Endothelial cell of umbilical vein (primary cell): ENCODE results near the gene CAMSAP3. TPM values are rescaled to one million over a fixed set of nuclear protein-coding genes. Genes with fewer than 3 reads are reported as not detected.

Source experiments
- BruUV-seq: library from RNA; stranded (reverse); fragments of 400-500 nt; replicated peaks from 2 replicates; lab custom pipeline; 2021; lab: Mats Ljungman, UMichigan
- CTCF ChIA-PET: fragments of 300-600, 350-600 bp; sonication (Branson Sonifier 250); formaldehyde crosslinking; loops from one replicate; lab custom pipeline; 2021; ENCODE audit warnings: antibody characterized with exemption, inconsistent platforms; lab: Charles Lee
- POLR2A ChIA-PET: fragments of 300-600, 350-600 bp; sonication (Branson Sonifier 250); formaldehyde crosslinking; loops from one replicate; lab custom pipeline; 2021; ENCODE audit warnings: antibody characterized with exemption, inconsistent platforms; lab: Charles Lee
- DNase-seq: peaks from one replicate; pipeline ENCODE4 v3.0.0-alpha.2; 2011; ENCODE audit warnings: low read depth, low spot score
- FAIRE-seq: peaks from 2 replicates; lab custom pipeline; 2011; peaks lifted over from hg19 to GRCh38; lab: Jason Lieb, UNC
- H2AFZ ChIP-seq: 2 replicates; pipeline ENCODE4 v1.6.0; 2012; ENCODE audit warnings: low read depth, low read length, control low read depth, inconsistent platforms
- H3K27ac ChIP-seq: 2 replicates; pipeline ENCODE4 v1.5.1; 2011; ENCODE audit warnings: low read depth, mild to moderate bottlenecking, control low read depth, low read length, moderate library complexity; ENCODE audit not compliant: insufficient read depth
- H3K27me3 ChIP-seq, 2 experiments: 2 replicates each; pipeline versions ENCODE4 v1.6.0 to v1.6.1; 2011; ENCODE audit warnings: low read length in 2 of 2, mixed read lengths in 1 of 2; ENCODE audit not compliant: control insufficient read depth in 2 of 2, insufficient read depth in 2 of 2
- H3K36me3 ChIP-seq, 2 experiments: 2 replicates in 1 of 2; 3 replicates in 1 of 2; pipeline ENCODE4 v1.5.1; 2011; ENCODE audit warnings: low read length in 2 of 2, mild to moderate bottlenecking in 1 of 2, moderate library complexity in 1 of 2; ENCODE audit not compliant: control insufficient read depth in 2 of 2, insufficient read depth in 2 of 2; ENCODE audit errors: extremely low read depth in 1 of 2
- H3K4me1 ChIP-seq: 3 replicates; pipeline ENCODE4 v1.5.1; 2011; ENCODE audit warnings: mild to moderate bottlenecking, low read length; ENCODE audit not compliant: control insufficient read depth, insufficient read depth; ENCODE audit errors: extremely low read depth
- H3K4me2 ChIP-seq: 2 replicates; pipeline ENCODE4 v1.6.1; 2011; ENCODE audit warnings: low read length, control low read depth, mixed read lengths; ENCODE audit not compliant: insufficient read depth
- H3K4me3 ChIP-seq, 3 experiments: fragments of 200-600 bp in 1 of 3; sonication (generic), shearing (Covaris generic) in 1 of 3; replicated peaks in 1 of 3; 2 replicates each; pipeline ENCODE4 v1.5.1; 2011 to 2016; ENCODE audit warnings: control low read depth in 3 of 3, low read length in 3 of 3, mild to moderate bottlenecking in 2 of 3, inconsistent platforms in 1 of 3, low read depth in 1 of 3, moderate library complexity in 1 of 3; ENCODE audit not compliant: insufficient read depth in 1 of 3
- H3K79me2 ChIP-seq: 2 replicates; pipeline ENCODE4 v1.6.0; 2012; ENCODE audit warnings: low read length, inconsistent platforms; ENCODE audit not compliant: control insufficient read depth, insufficient read depth
- H3K9ac ChIP-seq: replicated peaks from 2 replicates; pipeline ENCODE3; 2011; ENCODE audit warnings: low read length, control low read depth; ENCODE audit not compliant: insufficient read depth; ENCODE audit errors: extremely low read depth
- H3K9me1 ChIP-seq: replicated peaks from 3 replicates; pipeline ENCODE4 v1.6.0; 2011; ENCODE audit warnings: mild to moderate bottlenecking, low read length; ENCODE audit not compliant: control insufficient read depth, insufficient read depth; ENCODE audit errors: extremely low read depth
- H3K9me3 ChIP-seq: replicated peaks from 2 replicates; pipeline ENCODE4 v1.5.1; 2012; ENCODE audit warnings: low read length, inconsistent platforms; ENCODE audit not compliant: control insufficient read depth, insufficient read depth
- H4K20me1 ChIP-seq: replicated peaks from 2 replicates; pipeline ENCODE3; 2011; ENCODE audit warnings: mild to moderate bottlenecking, low read length; ENCODE audit not compliant: control insufficient read depth, insufficient read depth; ENCODE audit errors: extremely low read depth
- EZH2 ChIP-seq: IDR thresholded peaks from 2 replicates; pipeline ENCODE4 v1.6.1; 2012; ENCODE audit warnings: borderline replicate concordance, low read depth, mild to moderate bottlenecking, moderate library complexity, low read length, inconsistent platforms; ENCODE audit not compliant: severe bottlenecking
- FOS ChIP-seq: IDR thresholded peaks from 2 replicates; pipeline ENCODE4 v1.6.1; 2011; ENCODE audit warnings: mild to moderate bottlenecking, low read length, moderate library complexity, borderline replicate concordance; ENCODE audit not compliant: insufficient read depth
- MAX ChIP-seq: IDR thresholded peaks from 2 replicates; pipeline ENCODE4 v1.6.1; 2011; ENCODE audit not compliant: insufficient read depth, insufficient read length
- POLR2AphosphoS5 ChIP-seq: IDR thresholded peaks from 2 replicates; pipeline ENCODE4 v1.6.1; 2012; ENCODE audit warnings: low read depth, mild to moderate bottlenecking, control low read depth, low read length, moderate library complexity; ENCODE audit not compliant: insufficient read depth
- dilution Hi-C: fragments of 300-500 bp; cut with MboI; formaldehyde crosslinking; loops from one replicate; pipeline ENCODE4 v1.15.0; 2019; ENCODE audit warnings: low sequenced_read_pairs; ENCODE audit not compliant: extremely low pct_ligation_motif_present
- intact Hi-C: fragments of 100-400 bp; cut with micrococcal nuclease; formaldehyde crosslinking; loops from one replicate; pipeline ENCODE4 v1.10.0; 2022
- polyA plus RNA-seq, 4 experiments: library from polyadenylated mRNA; depleted of rRNA in 3 of 4; stranded (reverse) in 3 of 4; unstranded in 1 of 4; fragments of >200 nt; gene quantifications; 2 replicates each; pipeline versions ENCODE4 v1.2.1 to v1.2.3, GENCODE V29; 2011 to 2012; ENCODE audit warnings: missing spikeins in 1 of 4
- total RNA-seq: library from RNA; stranded (reverse); gene quantifications from 2 replicates; pipeline ENCODE4 v1.2.3, GENCODE V29; 2021
- TF ChIP-seq, protein P1 (sequence below), 2 donors: IDR thresholded peaks; 1 replicate in 1 of 2; 2 replicates in 1 of 2; pipeline ENCODE4 v1.5.1; 2011; ENCODE audit warnings: low read length in 2 of 2, mild to moderate bottlenecking in 2 of 2, moderate library complexity in 2 of 2, control low read depth in 1 of 2, inconsistent platforms in 1 of 2, low read depth in 1 of 2; ENCODE audit not compliant: insufficient read depth in 1 of 2; ENCODE audit errors: extremely low read depth in 1 of 2

Gene CAMSAP3
- total and polyA plus RNA-seq, 2 donors (not counting 3 experiments of a cell fraction or from before 2014, with no cell fraction given): 0.11 to 0.22 TPM

DNA sequence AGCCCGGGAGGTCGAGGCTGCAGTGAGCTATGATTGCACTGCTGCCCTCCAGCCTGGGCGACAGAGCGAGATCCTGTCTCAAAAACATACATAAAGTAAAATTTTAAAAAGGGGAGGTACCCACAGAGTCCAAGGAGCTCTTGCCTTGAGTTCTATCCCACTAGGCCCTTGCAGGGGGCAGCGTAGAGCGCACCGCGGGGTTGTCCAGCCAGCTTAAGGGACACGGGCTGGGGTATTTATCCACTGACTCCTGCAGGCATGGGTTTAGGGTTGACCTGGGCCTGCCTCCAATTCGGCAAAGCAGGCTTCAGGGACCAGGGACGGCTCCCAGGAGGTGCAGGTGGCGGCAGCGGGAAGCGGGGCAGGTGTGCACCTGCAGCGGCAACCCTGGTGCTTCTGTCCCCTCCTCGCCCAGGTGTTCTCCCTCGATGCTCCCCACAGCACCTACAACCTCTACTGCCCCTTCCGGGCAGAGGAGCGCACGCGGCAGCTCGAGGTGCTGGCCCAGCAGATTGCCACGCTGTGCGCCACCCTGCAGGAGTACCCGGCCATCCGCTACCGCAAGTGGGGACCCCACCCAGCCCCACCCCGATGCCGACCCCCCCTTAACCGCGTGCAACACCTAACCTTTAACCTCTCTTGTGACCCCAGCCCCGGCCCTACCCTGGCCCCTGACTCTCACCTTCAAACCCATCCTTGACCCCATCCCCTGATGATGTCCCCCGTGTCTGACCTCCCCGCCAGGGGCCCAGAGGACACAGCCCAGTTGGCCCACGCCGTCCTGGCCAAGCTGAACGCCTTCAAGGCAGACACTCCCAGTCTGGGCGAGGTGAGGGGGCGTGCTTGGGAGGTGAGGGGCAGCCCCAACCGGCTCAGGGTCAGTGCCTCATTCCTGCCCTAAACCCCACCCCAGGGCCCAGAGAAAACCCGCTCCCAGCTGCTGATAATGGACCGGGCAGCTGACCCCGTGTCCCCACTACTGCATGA lies 45.9 kb downstream of the CAMSAP3 start:
- Histone ChIP-seq H3K9ac (no peak overlapping the region), H4K20me1 (no peaks in the 10 kb centered on the region), H2AFZ (no peak overlapping the region), H3K4me3 (no peak overlapping the region), H3K27me3 (no peaks in the 10 kb centered on the region), H3K4me2 (no peak overlapping the region), H3K9me3 (no peaks in the 10 kb centered on the region), H3K27ac (no peak overlapping the region), H3K9me1 (no peaks in the 10 kb centered on the region), H3K79me2 (no peaks in the 10 kb centered on the region), H3K36me3 (no peaks in the 10 kb centered on the region), H3K4me1 (peaks cover 6% of the 10 kb centered on the region)
- FAIRE-seq (no peak), DNase-seq (no peak)
- dilution Hi-C loops: no loop called here
- ChIA-PET POLR2A (interaction anchor here (0.7 kb wide), 1 partner anchor 189 kb away, joined by 3 read pairs; no protein-coding TSS in a partner anchor), CTCF (interaction anchor here (0.9 to 2.3 kb wide), 6 partner anchors 10 to 211 kb away, joined by 3 to 8 read pairs (median 6); partner anchors contain the start of genes PET100, TRAPPC5 and XAB2)
- TF ChIP-seq FOS: no peak
- no peak for TF ChIP-seq POLR2AphosphoS5
- TF ChIP-seq MAX: no peak
- TF ChIP-seq EZH2: no peak
- TF ChIP-seq, protein P1, sequence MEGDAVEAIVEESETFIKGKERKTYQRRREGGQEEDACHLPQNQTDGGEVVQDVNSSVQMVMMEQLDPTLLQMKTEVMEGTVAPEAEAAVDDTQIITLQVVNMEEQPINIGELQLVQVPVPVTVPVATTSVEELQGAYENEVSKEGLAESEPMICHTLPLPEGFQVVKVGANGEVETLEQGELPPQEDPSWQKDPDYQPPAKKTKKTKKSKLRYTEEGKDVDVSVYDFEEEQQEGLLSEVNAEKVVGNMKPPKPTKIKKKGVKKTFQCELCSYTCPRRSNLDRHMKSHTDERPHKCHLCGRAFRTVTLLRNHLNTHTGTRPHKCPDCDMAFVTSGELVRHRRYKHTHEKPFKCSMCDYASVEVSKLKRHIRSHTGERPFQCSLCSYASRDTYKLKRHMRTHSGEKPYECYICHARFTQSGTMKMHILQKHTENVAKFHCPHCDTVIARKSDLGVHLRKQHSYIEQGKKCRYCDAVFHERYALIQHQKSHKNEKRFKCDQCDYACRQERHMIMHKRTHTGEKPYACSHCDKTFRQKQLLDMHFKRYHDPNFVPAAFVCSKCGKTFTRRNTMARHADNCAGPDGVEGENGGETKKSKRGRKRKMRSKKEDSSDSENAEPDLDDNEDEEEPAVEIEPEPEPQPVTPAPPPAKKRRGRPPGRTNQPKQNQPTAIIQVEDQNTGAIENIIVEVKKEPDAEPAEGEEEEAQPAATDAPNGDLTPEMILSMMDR (IDR thresholded peaks at IDR 0.05; ENCODE audit: extremely low read depth in 1 of 2, insufficient read depth in 1 of 2, low read depth in 1 of 2, low read length in 2 of 2): peak in 1 of 2 donors; percentile 5
- BruUV-seq: no TSS peak
- intact Hi-C loops: no loop called here
